ENCODE data around the gene HS2ST1. TPM values are rescaled to one million over a fixed set of nuclear protein-coding genes. Genes with fewer than 3 reads are reported as not detected.
"Not testable (repeated sequence)": the region's sequence is repeated elsewhere in the genome, so short reads cannot be mapped to it uniquely, and the experiment has no call there.

The HS2ST1 gene
- total RNA-seq, 1 donor from 2014 or later = 13.4 TPM

GRCh38 chr1:87064309-87064708, 149.9 kb downstream of the HS2ST1 start:
- TF ChIP-seq CTCF (IDR thresholded peaks at IDR 0.05; ENCODE audit: insufficient read depth, low read length, poor library complexity, severe bottlenecking) = no peak

GRCh38 chr1:87064986-87065385, 150.6 kb downstream of the HS2ST1 start:
- Histone ChIP-seq H3K4me3 (ENCODE audit: low read depth, low read length) (no peak overlapping the region), H3K36me3 (ENCODE audit: control insufficient read depth, insufficient read depth, low read length) (no peaks in the 10 kb centered on the region), H3K27me3 (ENCODE audit: control insufficient read depth, insufficient read depth, low read length) (no peaks in the 10 kb centered on the region)
- no peak for DNase-seq (ENCODE audit: low read depth)
- no peak for TF ChIP-seq CTCF (IDR thresholded peaks at IDR 0.05; ENCODE audit: insufficient read depth, low read length, poor library complexity, severe bottlenecking)

More at GRCh38 chr1:87064309-87064708, 149.9 kb downstream of the HS2ST1 start:
- Histone ChIP-seq H3K36me3 (ENCODE audit: control insufficient read depth, insufficient read depth, low read length) (no peaks in the 10 kb centered on the region), H3K27me3 (ENCODE audit: control insufficient read depth, insufficient read depth, low read length) (no peaks in the 10 kb centered on the region), H3K4me3 (ENCODE audit: low read depth, low read length) (no peak overlapping the region)
- DNase-seq (ENCODE audit: low read depth) = no peak

DNA sequence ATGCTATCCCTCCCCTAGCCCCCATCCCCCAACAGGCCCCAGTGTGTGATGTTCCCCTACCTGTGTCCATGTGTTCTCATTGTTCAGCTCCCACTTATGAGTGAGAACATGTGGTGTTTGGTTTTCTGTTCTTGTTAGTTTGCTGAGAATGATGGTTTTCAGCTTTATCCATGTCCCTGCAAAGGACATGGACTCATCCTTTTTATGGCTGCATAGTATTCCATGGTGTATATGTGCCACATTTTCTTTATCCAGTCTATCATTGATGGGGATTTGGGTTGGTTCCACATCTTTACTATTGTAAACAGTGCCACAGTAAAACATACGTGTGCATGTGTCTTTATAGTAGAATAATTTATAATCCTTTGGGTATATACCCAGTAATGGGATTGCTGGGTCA, 152.3 kb downstream of the HS2ST1 start:
- DNase-seq (ENCODE audit: low read depth); H3K4me3 ChIP-seq (ENCODE audit: low read depth, low read length); H3K36me3 ChIP-seq (ENCODE audit: control insufficient read depth, insufficient read depth, low read length); H3K27me3 ChIP-seq (ENCODE audit: control insufficient read depth, insufficient read depth, low read length): not testable (repeated sequence)

- Histone ChIP-seq H3K4me3 (ENCODE audit: low read depth, low read length) (no peak overlapping the region), H3K27me3 (ENCODE audit: control insufficient read depth, insufficient read depth, low read length) (no peaks in the 10 kb centered on the region), H3K36me3 (ENCODE audit: control insufficient read depth, insufficient read depth, low read length) (no peaks in the 10 kb centered on the region)
- DNase-seq (ENCODE audit: low read depth) = no peak
- no peak for TF ChIP-seq CTCF (IDR thresholded peaks at IDR 0.05; ENCODE audit: insufficient read depth, low read length, poor library complexity, severe bottlenecking)
Observed at GRCh38 chr1:87072411-87072810, 158.0 kb downstream of the HS2ST1 start.

GRCh38 chr1:87072904-87073303, 158.5 kb downstream of the HS2ST1 start:
- Histone ChIP-seq H3K36me3 (ENCODE audit: control insufficient read depth, insufficient read depth, low read length) (no peaks in the 10 kb centered on the region), H3K27me3 (ENCODE audit: control insufficient read depth, insufficient read depth, low read length) (no peaks in the 10 kb centered on the region), H3K4me3 (ENCODE audit: low read depth, low read length) (no peak overlapping the region)
- no peak for DNase-seq (ENCODE audit: low read depth)
- TF ChIP-seq CTCF (IDR thresholded peaks at IDR 0.05; ENCODE audit: insufficient read depth, low read length, poor library complexity, severe bottlenecking) = no peak

GRCh38 chr1:87074001-87074795, 159.8 kb downstream of the HS2ST1 start:
- no peak for TF ChIP-seq CTCF (IDR thresholded peaks at IDR 0.05; ENCODE audit: insufficient read depth, low read length, poor library complexity, severe bottlenecking)
- no peaks in the 10 kb centered on the region for H3K36me3 ChIP-seq (ENCODE audit: control insufficient read depth, insufficient read depth, low read length)
- no peak overlapping the region for H3K4me3 ChIP-seq (ENCODE audit: low read depth, low read length)
- no peak for DNase-seq (ENCODE audit: low read depth)
- H3K27me3 ChIP-seq (ENCODE audit: control insufficient read depth, insufficient read depth, low read length) = no peaks in the 10 kb centered on the region
